ENCODE data around the gene SAMM50.
A peak's percentile ranks its signal among the peaks of the same experiment; 100 is the strongest.

DNA sequence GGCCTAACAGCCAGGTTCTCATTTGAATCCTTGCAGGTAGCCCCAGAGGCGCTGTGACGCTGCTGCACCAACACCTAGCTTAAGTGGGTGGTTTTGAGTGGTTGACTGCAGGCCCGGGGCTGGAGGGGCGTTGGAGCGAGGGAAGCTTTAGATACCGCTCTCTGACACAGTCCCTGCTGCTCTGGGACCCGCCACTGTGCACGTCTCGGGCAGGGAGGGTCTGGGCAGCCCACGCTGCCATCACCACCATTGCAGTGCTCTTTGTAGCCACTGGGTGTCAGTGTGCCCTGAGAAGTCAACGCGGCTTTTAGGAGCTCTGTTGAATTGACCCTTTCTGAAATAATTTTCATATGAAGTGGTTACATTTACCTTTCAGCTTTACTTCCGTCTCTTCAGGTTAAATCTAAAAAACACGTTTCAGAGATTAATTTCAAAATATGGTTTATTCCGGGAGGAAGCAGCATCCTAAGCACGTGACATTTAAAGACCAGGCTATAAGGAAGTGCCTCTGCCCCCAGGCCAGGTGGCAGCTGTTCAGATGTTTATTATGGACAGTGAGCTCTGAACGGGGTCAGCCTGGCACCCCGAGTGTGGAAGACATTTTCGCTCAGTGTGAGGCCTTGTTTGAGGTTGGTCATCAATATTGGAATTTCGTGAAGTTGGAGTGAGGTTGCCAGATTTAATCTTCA lies 38.0 kb downstream of the SAMM50 start:
- TF ChIP-seq, protein P1, sequence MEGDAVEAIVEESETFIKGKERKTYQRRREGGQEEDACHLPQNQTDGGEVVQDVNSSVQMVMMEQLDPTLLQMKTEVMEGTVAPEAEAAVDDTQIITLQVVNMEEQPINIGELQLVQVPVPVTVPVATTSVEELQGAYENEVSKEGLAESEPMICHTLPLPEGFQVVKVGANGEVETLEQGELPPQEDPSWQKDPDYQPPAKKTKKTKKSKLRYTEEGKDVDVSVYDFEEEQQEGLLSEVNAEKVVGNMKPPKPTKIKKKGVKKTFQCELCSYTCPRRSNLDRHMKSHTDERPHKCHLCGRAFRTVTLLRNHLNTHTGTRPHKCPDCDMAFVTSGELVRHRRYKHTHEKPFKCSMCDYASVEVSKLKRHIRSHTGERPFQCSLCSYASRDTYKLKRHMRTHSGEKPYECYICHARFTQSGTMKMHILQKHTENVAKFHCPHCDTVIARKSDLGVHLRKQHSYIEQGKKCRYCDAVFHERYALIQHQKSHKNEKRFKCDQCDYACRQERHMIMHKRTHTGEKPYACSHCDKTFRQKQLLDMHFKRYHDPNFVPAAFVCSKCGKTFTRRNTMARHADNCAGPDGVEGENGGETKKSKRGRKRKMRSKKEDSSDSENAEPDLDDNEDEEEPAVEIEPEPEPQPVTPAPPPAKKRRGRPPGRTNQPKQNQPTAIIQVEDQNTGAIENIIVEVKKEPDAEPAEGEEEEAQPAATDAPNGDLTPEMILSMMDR (IDR thresholded peaks at IDR 0.05; ENCODE audit: poor library complexity), result peak; percentile 97
- TF ChIP-seq EZH2 (IDR thresholded peaks at IDR 0.05; ENCODE audit: borderline replicate concordance) (no peak), EZH2phosphoT487 (IDR thresholded peaks at IDR 0.05; ENCODE audit: low read depth, severe bottlenecking, unreplicated experiment) (no peak)

Data from hepatocyte (in vitro differentiated cells).